ENCODE results near the gene LYL1.

- no peak for TF ChIP-seq CTCF (IDR thresholded peaks at IDR 0.05; ENCODE audit: poor library complexity, severe bottlenecking)
- TF ChIP-seq EP300 (conservative IDR thresholded peaks at IDR 0.05; ENCODE audit: poor library complexity, severe bottlenecking): no peak
- TF ChIP-seq MXI1 (conservative IDR thresholded peaks at IDR 0.05; ENCODE audit: poor library complexity, severe bottlenecking): no peak
Observed at GRCh38 chr19:13064092-13064489, 38.6 kb downstream of the LYL1 start.
